Natural killer cell (primary cell): ENCODE data around the gene PGPEP1. TPM values are rescaled to one million over a fixed set of nuclear protein-coding genes. Genes with fewer than 3 reads are reported as not detected.

ENCODE experiments used
- ATAC-seq, 3 donors: fragments of 150-1000 bp in 2 of 3; fragments of 200-7000 bp in 1 of 3; cut with Tn5 transposase; 1 replicate in 1 of 3; 2 replicates in 2 of 3; pipeline ENCODE4 v1.10.0; 2021; ENCODE audit warnings: mild to moderate bottlenecking in 2 of 3, moderate library complexity in 2 of 3
- DNase-seq, 2 donors: peaks; one replicate each; pipeline versions ENCODE4 v3.0.0 to v3.0.0-alpha.2; 2013 to 2021; ENCODE audit warnings: mixed read lengths in 1 of 2
- H3K27ac ChIP-seq: one replicate; pipeline ENCODE4 v1.5.1; 2013; ENCODE audit warnings: mild to moderate bottlenecking, low read length
- H3K27me3 ChIP-seq: one replicate; pipeline ENCODE4 v1.6.1; 2013; ENCODE audit warnings: low read length; ENCODE audit not compliant: control insufficient read depth, insufficient read depth
- H3K36me3 ChIP-seq: one replicate; pipeline ENCODE4 v1.6.1; 2013; ENCODE audit warnings: low read length; ENCODE audit not compliant: control insufficient read depth, insufficient read depth
- H3K4me1 ChIP-seq: one replicate; pipeline ENCODE4 v1.6.1; 2013; ENCODE audit warnings: low read length; ENCODE audit not compliant: control insufficient read depth, insufficient read depth
- H3K4me3 ChIP-seq: one replicate; pipeline ENCODE4 v1.5.1; 2013; ENCODE audit warnings: low read length
- H3K9me3 ChIP-seq: one replicate; pipeline ENCODE4 v1.6.1; 2013; ENCODE audit warnings: low read length; ENCODE audit not compliant: control insufficient read depth, insufficient read depth
- H3K27ac Mint-ChIP-seq, 2 donors: one replicate each; pipeline ENCODE4 v1.8.0; 2022; ENCODE audit warnings: mild to moderate bottlenecking in 2 of 2, mixed read lengths in 2 of 2, moderate library complexity in 1 of 2
- H3K27me3 Mint-ChIP-seq, 2 donors: one replicate each; pipeline ENCODE4 v1.8.0; 2022; ENCODE audit warnings: low read depth in 2 of 2, mixed read lengths in 2 of 2
- H3K36me3 Mint-ChIP-seq: one replicate; pipeline ENCODE4 v1.8.0; 2022; ENCODE audit warnings: mixed read lengths
- H3K4me1 Mint-ChIP-seq, 2 donors: one replicate each; pipeline ENCODE4 v1.8.0; 2022; ENCODE audit warnings: mixed read lengths in 2 of 2
- H3K4me3 Mint-ChIP-seq: one replicate; pipeline ENCODE4 v1.8.0; 2022; ENCODE audit warnings: mild to moderate bottlenecking, moderate library complexity, mixed read lengths
- H3K9me3 Mint-ChIP-seq, 2 donors: one replicate each; pipeline ENCODE4 v1.8.0; 2022; ENCODE audit warnings: mixed read lengths in 2 of 2
- WGBS: methylation state at CpG from one replicate; pipeline ENCODE4 v1.1.7; 2013; ENCODE audit warnings: missing lambda C conversion rate; ENCODE audit not compliant: insufficient coverage; 5-methylcytosine and 5-hydroxymethylcytosine counted together
- intact Hi-C: fragments of 100-400 bp; cut with micrococcal nuclease; formaldehyde crosslinking; loops from one replicate; pipeline ENCODE4 v1.14.2; 2022
- total RNA-seq, 4 donors: library from RNA; stranded (reverse); fragments of 120-200 nt in 1 of 4; gene quantifications; one replicate each; pipeline versions ENCODE4 v1.2.3 to v1.2.4, GENCODE V29; 2013 to 2022
- TF ChIP-seq, protein P1 (sequence below): fragments of 200-600 bp; IDR thresholded peaks from one replicate; pipeline ENCODE4 v1.8.0; 2022; ENCODE audit warnings: antibody characterized with exemption

PGPEP1 gene
- total RNA-seq, 3 donors from 2014 or later (not counting 1 experiment from before 2014, with no cell fraction given): 69.1 to 73.3 (median 71.0) TPM

DNA sequence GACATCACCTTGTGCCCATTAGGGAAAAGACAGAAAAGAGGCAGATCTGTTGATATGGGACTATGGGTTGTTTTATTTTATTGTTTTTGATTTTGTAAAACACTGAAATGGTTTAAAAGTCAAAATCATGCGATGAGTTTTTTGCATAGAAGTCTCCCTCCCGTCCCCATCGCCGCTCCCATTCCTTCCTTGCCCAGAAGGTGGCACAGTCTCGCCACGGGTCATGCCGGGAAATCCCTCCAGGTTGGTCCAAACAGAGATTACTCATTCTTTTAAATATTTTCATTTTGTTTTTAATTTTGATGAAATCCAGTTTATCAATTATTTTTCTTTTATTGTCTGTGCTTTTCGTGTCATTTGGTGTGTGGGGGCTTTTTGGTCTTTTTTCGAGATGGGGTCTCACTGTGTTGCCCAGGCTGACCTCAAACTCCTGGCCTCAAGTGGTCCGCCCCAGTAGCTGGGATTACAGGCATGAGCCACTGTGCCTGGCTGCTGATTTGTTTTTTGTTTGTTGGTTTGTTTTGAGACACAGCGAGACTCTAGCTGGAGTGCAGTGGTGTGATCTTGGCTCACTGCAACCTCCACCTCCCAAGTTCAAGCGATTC, 9.2 kb downstream of the PGPEP1 start:
- Histone ChIP-seq H3K4me1 (no peaks in the 10 kb centered on the region), H3K27ac (no peak overlapping the region), H3K36me3 (peaks cover 2% of the 10 kb centered on the region), H3K27me3 (no peaks in the 10 kb centered on the region), H3K9me3 (no peaks in the 10 kb centered on the region), H3K4me3 (no peak overlapping the region)
- Mint-ChIP-seq H3K27ac (no peak overlapping the region), H3K9me3 (no peaks in the 10 kb centered on the region), H3K27me3 (no peaks in the 10 kb centered on the region), H3K4me1 (peaks cover 14 to 22% of the 10 kb centered on the region in 2 donors), H3K4me3 (no peak overlapping the region), H3K36me3 (no peaks in the 10 kb centered on the region)
- peak in 1 of 2 donors; percentile 37 for DNase-seq
- TF ChIP-seq, protein P1, sequence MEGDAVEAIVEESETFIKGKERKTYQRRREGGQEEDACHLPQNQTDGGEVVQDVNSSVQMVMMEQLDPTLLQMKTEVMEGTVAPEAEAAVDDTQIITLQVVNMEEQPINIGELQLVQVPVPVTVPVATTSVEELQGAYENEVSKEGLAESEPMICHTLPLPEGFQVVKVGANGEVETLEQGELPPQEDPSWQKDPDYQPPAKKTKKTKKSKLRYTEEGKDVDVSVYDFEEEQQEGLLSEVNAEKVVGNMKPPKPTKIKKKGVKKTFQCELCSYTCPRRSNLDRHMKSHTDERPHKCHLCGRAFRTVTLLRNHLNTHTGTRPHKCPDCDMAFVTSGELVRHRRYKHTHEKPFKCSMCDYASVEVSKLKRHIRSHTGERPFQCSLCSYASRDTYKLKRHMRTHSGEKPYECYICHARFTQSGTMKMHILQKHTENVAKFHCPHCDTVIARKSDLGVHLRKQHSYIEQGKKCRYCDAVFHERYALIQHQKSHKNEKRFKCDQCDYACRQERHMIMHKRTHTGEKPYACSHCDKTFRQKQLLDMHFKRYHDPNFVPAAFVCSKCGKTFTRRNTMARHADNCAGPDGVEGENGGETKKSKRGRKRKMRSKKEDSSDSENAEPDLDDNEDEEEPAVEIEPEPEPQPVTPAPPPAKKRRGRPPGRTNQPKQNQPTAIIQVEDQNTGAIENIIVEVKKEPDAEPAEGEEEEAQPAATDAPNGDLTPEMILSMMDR: peak; percentile 27
- ATAC-seq: peak in 2 of 3 donors; percentile 64 to 72
- intact Hi-C loops: loop anchor here (1.0 kb wide), 1 partner anchor 61 kb away; no protein-coding TSS in a partner anchor
- 79% methylated on average over 9 of the region's 12 CpGs for WGBS

DNA sequence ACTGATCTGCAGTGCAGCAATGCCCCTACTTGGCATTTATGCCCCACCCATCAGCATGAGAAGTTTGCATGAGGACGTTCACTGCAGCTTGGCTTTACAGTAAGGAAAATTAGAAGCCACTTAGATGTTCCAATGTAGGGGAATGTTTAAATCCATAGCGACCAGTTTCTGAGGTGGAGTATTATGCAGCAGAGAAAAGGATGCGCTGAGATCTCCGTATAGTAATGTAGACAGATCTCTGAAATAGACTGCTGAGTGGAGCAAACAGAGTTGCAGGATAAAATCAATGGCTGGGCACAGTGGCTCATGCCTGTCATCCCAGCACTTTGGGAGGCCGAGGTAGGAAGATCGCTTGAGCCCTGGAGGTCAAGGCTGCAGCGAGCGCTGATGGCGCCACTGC, 10.1 kb downstream of the PGPEP1 start:
- peaks cover 2% of the 10 kb centered on the region for H3K36me3 ChIP-seq
- Mint-ChIP-seq H3K27ac (no peak overlapping the region), H3K4me1 (peaks cover 14 to 22% of the 10 kb centered on the region in 2 donors), H3K9me3 (no peaks in the 10 kb centered on the region), H3K4me3 (no peak overlapping the region), H3K36me3 (no peaks in the 10 kb centered on the region), H3K27me3 (no peaks in the 10 kb centered on the region)
- no peaks in the 10 kb centered on the region for H3K27me3 ChIP-seq
- H3K9me3 ChIP-seq: no peaks in the 10 kb centered on the region
- no peaks in the 10 kb centered on the region for H3K4me1 ChIP-seq
- TF ChIP-seq, protein P1: no peak
- H3K4me3 ChIP-seq: no peak overlapping the region
- ATAC-seq (no peak), DNase-seq (no peak)
- intact Hi-C loops: no loop called here
- WGBS: 86% methylated on average over 9 of the region's 9 CpGs
- no peak overlapping the region for H3K27ac ChIP-seq

DNA sequence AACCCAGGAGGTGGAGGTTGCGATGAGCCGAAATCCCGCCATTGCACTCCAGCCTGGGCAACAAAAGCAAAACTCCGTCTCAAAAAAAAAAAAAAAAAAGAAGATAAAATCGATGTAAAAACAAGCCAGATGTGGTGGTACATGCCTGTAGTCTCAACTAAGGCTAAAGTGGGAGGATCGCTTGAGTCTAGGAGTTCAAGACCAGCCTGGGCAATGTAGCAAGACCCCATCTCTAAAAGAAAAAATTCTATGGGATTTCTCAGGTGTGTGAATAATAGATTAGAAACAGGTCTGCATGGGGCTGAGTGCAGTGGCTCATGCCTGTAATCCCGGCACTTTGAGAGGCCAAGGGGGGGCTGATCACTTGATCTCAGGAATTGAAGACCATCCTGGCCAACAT, 11.1 kb downstream of the PGPEP1 start:
- peaks cover 7 to 14% of the 10 kb centered on the region in 2 donors for H3K4me1 Mint-ChIP-seq
- H3K27ac Mint-ChIP-seq: no peak overlapping the region
- no peaks in the 10 kb centered on the region for H3K36me3 Mint-ChIP-seq
- Histone ChIP-seq H3K36me3 (peaks cover 6% of the 10 kb centered on the region), H3K9me3 (no peaks in the 10 kb centered on the region), H3K4me3 (no peak overlapping the region), H3K27me3 (no peaks in the 10 kb centered on the region), H3K27ac (no peak overlapping the region), H3K4me1 (no peaks in the 10 kb centered on the region)
- H3K27me3 Mint-ChIP-seq: no peaks in the 10 kb centered on the region
- 94% methylated on average over 7 of the region's 7 CpGs for WGBS
- no peaks in the 10 kb centered on the region for H3K9me3 Mint-ChIP-seq
- TF ChIP-seq, protein P1: no peak
- ATAC-seq (no peak), DNase-seq (no peak)
- intact Hi-C loops: no loop called here
- no peak overlapping the region for H3K4me3 Mint-ChIP-seq
